Measurements from ENCODE around the gene DAZAP2.

DAZAP2 gene

DNA sequence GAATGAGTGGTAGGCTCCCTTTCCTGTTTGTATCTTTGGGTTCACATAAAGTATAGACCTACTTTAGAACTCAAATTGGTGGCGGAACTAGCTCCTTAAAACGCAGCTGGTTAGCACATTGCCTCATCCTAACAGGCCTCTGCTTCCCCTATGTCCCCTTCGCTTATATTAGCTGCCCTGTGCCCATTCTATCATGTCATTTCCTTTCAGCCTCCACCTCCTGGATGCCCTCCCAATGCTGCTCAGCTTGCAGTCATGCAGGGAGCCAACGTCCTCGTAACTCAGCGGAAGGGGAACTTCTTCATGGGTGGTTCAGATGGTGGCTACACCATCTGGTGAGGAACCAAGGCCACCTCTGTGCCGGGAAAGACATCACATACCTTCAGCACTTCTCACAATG lies 3.5 kb downstream of the DAZAP2 start:
- Histone ChIP-seq H3K27ac (ENCODE audit: low read length) (no peak overlapping the region), H2AFZ (ENCODE audit: low read depth, low read length) (no peak overlapping the region), H3K27me3 (ENCODE audit: insufficient read depth, low read length, poor library complexity) (no peaks in the 10 kb centered on the region), H3K79me2 (ENCODE audit: insufficient read depth, low read length) (peaks cover 28% of the 10 kb centered on the region), H3K9me3 (ENCODE audit: insufficient read depth, low read length, severe bottlenecking) (no peaks in the 10 kb centered on the region), H3K36me3 (ENCODE audit: insufficient read depth, low read length) (peaks cover 52% of the 10 kb centered on the region), H3K4me1 (ENCODE audit: insufficient read depth, low read length) (peaks cover 42% of the 10 kb centered on the region), H3K4me2 (ENCODE audit: insufficient read depth, low read length) (no peak overlapping the region), H3K9ac (ENCODE audit: low read depth, low read length) (no peak overlapping the region), H4K20me1 (ENCODE audit: insufficient read depth, low read length) (peaks cover 14% of the 10 kb centered on the region), H3K4me3 (ENCODE audit: low read depth in 1 of 2, low read length in 2 of 2) (no peak overlapping the region)
- TF ChIP-seq, protein P1, sequence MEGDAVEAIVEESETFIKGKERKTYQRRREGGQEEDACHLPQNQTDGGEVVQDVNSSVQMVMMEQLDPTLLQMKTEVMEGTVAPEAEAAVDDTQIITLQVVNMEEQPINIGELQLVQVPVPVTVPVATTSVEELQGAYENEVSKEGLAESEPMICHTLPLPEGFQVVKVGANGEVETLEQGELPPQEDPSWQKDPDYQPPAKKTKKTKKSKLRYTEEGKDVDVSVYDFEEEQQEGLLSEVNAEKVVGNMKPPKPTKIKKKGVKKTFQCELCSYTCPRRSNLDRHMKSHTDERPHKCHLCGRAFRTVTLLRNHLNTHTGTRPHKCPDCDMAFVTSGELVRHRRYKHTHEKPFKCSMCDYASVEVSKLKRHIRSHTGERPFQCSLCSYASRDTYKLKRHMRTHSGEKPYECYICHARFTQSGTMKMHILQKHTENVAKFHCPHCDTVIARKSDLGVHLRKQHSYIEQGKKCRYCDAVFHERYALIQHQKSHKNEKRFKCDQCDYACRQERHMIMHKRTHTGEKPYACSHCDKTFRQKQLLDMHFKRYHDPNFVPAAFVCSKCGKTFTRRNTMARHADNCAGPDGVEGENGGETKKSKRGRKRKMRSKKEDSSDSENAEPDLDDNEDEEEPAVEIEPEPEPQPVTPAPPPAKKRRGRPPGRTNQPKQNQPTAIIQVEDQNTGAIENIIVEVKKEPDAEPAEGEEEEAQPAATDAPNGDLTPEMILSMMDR (IDR thresholded peaks at IDR 0.05; ENCODE audit: borderline replicate concordance, extremely low read depth, low read length, poor library complexity, severe bottlenecking), result no peak
- no peak for TF ChIP-seq EZH2 (IDR thresholded peaks at IDR 0.05; ENCODE audit: borderline replicate concordance, low read depth, low read length, severe bottlenecking)
- DNase-seq, result no peak
- ATAC-seq (ENCODE audit: insufficient read depth, low read depth), result no peak

DNA sequence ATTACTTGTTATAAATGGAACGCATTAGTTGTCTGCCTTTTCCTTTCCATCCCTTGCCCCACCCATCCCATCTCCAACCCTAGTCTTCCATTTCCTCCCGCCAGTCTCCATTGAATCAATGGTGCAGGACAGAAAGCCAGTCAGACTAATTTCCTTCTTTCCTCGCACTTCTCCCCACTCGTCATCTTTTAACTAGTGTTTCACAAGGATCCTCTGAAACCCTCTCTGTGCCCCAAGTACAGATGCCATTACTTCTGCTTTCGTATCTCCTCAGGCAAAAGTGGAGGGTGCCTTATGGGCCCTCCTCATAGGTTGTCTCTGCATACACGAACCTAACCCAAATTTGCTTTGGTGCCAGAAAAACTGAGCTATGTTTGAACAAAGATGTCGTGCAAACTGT lies 4.2 kb downstream of the DAZAP2 start:
- DNase-seq (no peak), ATAC-seq (ENCODE audit: insufficient read depth, low read depth) (no peak)
- Histone ChIP-seq H3K79me2 (ENCODE audit: insufficient read depth, low read length) (peaks cover 30% of the 10 kb centered on the region), H3K9ac (ENCODE audit: low read depth, low read length) (no peak overlapping the region), H3K36me3 (ENCODE audit: insufficient read depth, low read length) (peaks cover 54% of the 10 kb centered on the region), H2AFZ (ENCODE audit: low read depth, low read length) (no peak overlapping the region), H3K27ac (ENCODE audit: low read length) (no peak overlapping the region), H3K4me2 (ENCODE audit: insufficient read depth, low read length) (no peak overlapping the region), H3K4me1 (ENCODE audit: insufficient read depth, low read length) (peaks cover 48% of the 10 kb centered on the region), H3K9me3 (ENCODE audit: insufficient read depth, low read length, severe bottlenecking) (no peaks in the 10 kb centered on the region), H4K20me1 (ENCODE audit: insufficient read depth, low read length) (peaks cover 14% of the 10 kb centered on the region), H3K27me3 (ENCODE audit: insufficient read depth, low read length, poor library complexity) (no peaks in the 10 kb centered on the region), H3K4me3 (ENCODE audit: low read depth in 1 of 2, low read length in 2 of 2) (no peak overlapping the region)
- TF ChIP-seq, protein P1 (IDR thresholded peaks at IDR 0.05; ENCODE audit: borderline replicate concordance, extremely low read depth, low read length, poor library complexity, severe bottlenecking), result no peak
- no peak for TF ChIP-seq EZH2 (IDR thresholded peaks at IDR 0.05; ENCODE audit: borderline replicate concordance, low read depth, low read length, severe bottlenecking)

DNA sequence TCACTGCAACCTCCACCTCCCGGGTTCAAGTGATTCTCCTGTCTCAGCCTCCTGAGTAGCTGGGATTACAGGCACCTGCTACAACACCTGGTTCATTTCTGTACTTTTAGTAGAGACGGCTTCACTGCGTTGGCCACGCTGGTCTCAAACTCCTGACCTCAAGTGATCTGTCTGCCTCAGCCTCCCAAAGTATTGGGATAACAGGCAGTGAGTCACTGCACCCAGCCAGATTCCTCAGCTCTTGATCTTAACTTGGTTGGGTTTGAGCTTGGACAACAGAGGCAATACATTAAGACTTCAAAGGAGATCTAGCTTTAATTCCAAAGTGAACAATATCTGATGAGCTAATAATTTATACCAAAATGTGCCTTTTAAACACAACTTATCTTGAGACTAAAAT lies 5.6 kb downstream of the DAZAP2 start:
- Histone ChIP-seq H3K4me1 (ENCODE audit: insufficient read depth, low read length) (peaks cover 48% of the 10 kb centered on the region), H3K9me3 (ENCODE audit: insufficient read depth, low read length, severe bottlenecking) (no peaks in the 10 kb centered on the region), H3K9ac (ENCODE audit: low read depth, low read length) (no peak overlapping the region), H4K20me1 (ENCODE audit: insufficient read depth, low read length) (peaks cover 14% of the 10 kb centered on the region), H3K4me2 (ENCODE audit: insufficient read depth, low read length) (no peak overlapping the region), H2AFZ (ENCODE audit: low read depth, low read length) (no peak overlapping the region), H3K79me2 (ENCODE audit: insufficient read depth, low read length) (peaks cover 24% of the 10 kb centered on the region), H3K27ac (ENCODE audit: low read length) (no peak overlapping the region), H3K4me3 (ENCODE audit: low read depth in 1 of 2, low read length in 2 of 2) (no peak overlapping the region), H3K27me3 (ENCODE audit: insufficient read depth, low read length, poor library complexity) (no peaks in the 10 kb centered on the region), H3K36me3 (ENCODE audit: insufficient read depth, low read length) (peaks cover 65% of the 10 kb centered on the region)
- TF ChIP-seq EZH2 (IDR thresholded peaks at IDR 0.05; ENCODE audit: borderline replicate concordance, low read depth, low read length, severe bottlenecking), result no peak
- TF ChIP-seq, protein P1 (IDR thresholded peaks at IDR 0.05; ENCODE audit: borderline replicate concordance, extremely low read depth, low read length, poor library complexity, severe bottlenecking), result no peak
- DNase-seq (no peak), ATAC-seq (ENCODE audit: insufficient read depth, low read depth) (no peak)

Data from DND-41 (cell line).